HG03565 (cell line): Measurements from ENCODE around the gene SIGLEC10.
A peak's percentile ranks its signal among the peaks of the same experiment; 100 is the strongest.
"Not testable (repeated sequence)": the region's sequence is repeated elsewhere in the genome, so short reads cannot be mapped to it uniquely, and the experiment has no call there.

Experiments
- ATAC-seq: cut with Tn5 transposase; IDR thresholded peaks from one replicate; pipeline ENCODE4 v1.9.1; 2021; ENCODE audit warnings: mild to moderate bottlenecking, moderate library complexity; ENCODE audit not compliant: unreplicated experiment

The SIGLEC10 gene

DNA sequence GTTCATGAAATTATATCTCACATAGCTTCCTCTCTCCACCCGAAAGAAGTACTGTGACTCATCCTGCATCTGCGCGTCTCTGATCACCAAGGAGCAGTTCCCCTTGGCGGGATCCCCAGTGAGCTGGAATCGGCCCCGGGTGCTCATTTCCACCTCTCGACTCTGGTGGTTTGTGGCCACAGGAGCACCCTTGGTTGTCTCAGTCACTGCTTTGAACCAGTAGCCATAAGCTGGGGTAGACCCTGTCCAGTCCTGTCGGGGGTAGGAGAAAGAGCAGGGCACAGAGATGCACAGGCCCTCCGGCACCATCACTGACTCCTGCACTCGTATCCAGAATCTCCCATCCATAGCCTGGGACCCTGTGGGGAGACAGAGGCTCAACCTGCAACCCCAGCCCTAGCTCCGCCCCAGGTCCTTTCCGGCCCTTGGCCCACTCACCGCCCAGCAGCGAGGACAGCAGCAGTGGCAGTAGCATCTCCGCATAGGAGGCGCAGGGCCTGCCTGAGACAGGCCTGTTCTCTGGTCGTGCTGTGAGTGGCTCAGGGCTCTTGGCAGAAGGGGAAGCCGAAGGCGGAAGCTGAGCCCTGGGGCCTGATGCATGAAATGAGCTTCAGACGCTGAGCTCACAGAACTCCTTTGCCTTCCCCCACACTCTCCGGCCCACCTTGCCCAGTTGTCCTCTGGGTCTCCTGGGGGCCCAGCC lies at the start of gene SIGLEC10:
Gene SIGLEC10 (minus strand): TSS at position 536 of the 703 bp plus-strand sequence. CDS start 61 bp downstream, at position 475.
- peak; percentile 50 for ATAC-seq

- ATAC-seq = no peak
Observed at GRCh38 chr19:51466723-51467122, 49.3 kb upstream of the SIGLEC10 start.

GRCh38 chr19:51463976-51464581 lies 46.6 kb upstream of the SIGLEC10 start:
- not testable (repeated sequence) for ATAC-seq

GRCh38 chr19:51462681-51463080 lies 45.2 kb upstream of the SIGLEC10 start:
- no peak for ATAC-seq

DNA sequence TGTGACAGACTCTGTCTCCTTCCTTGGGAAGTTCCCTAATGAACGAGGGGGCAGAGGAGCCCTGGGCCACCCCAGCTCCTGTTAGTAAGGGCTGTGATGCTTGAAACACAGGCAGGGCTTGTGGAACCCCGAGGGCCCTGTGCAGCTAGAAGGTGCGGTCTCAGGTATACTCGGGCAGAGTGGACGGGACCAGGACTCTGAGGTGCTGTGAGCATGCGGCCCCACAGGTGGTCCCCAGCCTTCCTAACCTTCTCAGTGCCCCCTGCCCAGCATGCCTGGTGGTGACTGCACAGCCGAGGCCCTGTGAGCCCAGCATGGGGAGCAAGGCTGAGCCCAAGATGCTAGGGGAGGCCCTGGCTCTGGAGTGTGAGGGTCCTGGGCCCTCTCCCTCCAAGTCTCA lies 44.8 kb upstream of the SIGLEC10 start:
- no peak for ATAC-seq

- no peak for ATAC-seq
Observed at GRCh38 chr19:51461723-51462161, 44.3 kb upstream of the SIGLEC10 start.

DNA sequence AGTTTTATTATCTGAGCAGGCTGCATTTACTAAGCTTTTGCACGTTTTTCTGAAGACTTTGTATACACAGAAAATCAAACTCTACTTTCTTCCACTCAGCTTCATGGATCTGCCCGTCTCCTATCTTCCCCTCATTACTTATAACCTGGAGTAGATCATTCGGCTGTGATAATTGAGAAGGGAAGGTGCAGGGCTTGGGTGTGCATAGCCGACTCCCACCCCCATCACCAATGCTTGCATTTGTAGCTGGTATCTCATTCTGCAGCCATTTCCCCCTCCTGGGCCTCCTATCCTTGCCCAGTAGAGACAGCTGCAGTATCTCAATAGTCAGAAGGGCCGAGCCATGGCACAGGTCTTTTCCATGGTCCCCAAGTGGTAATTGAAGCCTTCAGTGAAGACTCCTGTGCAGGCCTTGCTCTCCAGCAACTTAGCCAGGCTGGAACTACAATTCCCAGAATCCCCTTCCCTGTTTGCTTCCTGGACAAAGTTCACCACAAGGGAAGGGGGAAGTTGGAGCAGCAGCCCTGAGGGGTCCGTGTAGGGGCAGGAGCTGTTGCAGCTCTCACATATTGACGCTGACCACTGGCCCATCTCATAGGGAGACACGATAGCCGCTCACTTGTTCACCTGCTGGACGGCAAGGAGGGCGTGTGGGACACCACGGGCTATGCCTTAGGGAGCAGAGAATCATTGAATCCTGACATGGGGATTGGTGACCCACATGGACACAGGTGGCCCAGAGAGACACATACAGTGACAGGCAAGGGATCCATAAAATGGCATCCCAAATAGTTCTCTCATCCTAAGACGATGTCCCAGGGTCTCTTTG lies 42.9 kb upstream of the SIGLEC10 start:
- ATAC-seq = no peak

GRCh38 chr19:51458899-51459505 lies 41.6 kb upstream of the SIGLEC10 start:
- ATAC-seq = no peak

DNA sequence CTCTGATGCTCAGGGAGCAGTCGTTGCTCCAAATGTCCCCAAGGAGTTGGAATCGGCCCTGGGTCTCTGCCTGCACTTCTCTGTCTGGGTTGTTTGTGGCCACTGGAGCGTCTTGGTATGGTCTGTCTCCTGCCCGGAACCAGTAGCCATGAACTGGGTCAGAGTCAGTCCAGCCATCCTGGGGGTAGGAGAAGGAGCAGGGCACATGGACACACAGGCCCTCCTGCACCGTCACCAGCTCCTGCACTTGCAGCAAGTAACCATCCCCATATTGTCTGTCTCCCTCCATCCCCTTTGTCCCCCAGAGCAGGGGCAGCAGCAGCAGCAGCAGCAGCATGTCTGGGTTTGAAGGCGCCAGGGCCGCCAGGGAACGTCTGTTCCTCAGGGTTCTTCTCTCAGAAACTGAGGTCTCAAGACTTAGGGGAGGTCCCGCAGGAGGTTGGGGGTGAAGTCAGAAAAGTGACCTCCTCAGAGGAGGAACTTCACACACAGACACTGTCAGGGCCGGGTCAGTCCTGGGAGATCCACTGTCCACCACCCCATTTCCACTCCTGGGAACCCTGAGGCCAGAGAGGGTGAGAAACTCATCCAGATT lies 40.7 kb upstream of the SIGLEC10 start, which contains the start of gene SIGLEC8:
Gene SIGLEC8 (minus strand): TSS at position 404 of the 595 bp plus-strand sequence. CDS start 67 bp downstream, at position 337.
- no peak for ATAC-seq

DNA sequence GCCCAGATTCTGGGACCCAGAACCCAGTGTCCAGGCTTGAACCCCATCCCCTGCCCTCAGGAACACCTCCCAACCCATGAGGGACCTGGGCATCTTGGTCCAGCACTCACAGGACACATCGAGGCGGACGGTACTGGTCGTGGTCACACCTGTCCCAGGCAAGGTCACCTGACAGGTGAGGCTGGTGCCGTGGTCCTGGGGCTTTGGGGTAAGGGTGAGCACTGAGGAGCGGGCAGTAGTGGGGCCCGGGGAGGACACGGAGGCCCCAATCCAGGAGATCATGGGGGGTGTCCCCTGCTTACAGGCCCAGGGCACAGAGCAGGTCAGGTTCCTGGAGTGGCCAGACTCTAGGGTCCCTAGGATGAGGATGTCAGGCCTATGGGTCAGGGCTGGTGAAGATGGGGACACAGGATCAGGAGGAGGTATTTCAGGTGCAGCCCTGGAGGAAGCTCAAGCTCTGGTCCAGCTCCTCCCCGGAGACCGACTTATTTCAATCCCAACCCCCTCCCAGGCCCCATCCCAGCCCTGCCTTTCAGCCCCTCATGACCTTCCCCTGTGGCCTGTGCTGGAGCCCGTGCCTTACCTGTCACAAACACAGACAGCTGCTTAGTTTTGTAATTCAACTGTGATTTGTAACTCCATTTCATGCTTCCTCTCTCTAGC lies 40.0 kb upstream of the SIGLEC10 start:
- ATAC-seq = no peak

DNA sequence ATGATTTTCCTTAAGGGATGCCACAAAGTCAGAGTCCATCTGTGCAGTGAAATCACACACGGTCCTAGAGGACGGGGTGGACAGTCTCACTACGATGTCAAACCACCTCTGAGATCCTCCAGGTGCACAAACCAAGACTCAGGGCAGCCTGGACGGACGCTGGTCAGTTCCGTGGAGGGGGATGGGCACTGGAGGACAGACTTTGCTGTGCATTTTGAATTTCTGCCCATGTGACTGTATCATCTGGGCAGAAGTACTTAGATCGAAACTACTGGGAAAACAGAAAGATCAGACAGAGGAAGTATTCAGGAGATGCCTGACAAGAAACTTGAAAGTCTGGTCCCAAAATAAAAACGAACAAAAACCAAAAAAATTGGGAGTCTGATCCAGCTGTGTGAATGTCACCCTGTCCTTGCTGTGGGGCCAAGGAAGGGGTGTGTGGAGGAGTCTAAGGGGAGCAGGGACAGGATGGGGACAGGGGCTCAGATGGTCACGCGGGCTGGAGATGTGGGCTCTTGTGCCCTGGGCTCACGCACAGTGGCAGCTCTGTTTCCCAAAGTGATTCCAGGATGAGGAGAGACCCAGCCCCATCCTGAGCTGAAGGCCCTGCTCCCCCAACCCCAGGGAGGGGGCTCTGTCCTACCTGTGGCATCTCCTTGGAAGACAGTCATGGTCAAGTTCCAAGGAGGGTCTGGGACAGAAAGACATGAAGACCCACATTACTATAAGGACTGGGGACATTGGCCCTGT lies 39.3 kb upstream of the SIGLEC10 start:
- no peak for ATAC-seq

DNA sequence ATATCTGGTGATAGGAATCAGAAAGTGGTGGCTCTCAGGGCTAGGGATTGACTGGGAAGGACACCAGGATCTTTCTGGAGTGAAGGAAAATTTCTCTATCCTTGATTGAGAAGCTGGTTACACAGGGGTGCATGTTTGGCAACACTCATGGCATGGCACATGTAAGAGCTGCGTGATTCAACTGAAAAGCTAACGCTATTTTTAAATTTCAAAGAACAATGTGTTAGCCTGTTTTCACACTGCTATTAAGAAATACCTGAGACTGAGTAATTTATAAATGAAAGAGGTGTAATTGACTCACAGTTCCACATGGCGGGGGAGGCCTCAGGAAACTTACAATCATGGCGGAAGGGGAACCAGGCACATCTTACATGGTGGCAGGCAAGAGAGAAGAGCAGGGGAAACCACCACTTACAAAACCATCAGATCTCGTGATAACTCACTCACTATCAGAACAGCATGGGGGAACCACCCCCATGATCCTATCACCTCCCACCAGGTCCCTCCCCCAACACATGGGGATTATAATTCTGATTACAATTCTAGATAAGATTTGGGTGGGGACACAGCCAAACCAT lies 33.4 kb upstream of the SIGLEC10 start:
- ATAC-seq = no peak

DNA sequence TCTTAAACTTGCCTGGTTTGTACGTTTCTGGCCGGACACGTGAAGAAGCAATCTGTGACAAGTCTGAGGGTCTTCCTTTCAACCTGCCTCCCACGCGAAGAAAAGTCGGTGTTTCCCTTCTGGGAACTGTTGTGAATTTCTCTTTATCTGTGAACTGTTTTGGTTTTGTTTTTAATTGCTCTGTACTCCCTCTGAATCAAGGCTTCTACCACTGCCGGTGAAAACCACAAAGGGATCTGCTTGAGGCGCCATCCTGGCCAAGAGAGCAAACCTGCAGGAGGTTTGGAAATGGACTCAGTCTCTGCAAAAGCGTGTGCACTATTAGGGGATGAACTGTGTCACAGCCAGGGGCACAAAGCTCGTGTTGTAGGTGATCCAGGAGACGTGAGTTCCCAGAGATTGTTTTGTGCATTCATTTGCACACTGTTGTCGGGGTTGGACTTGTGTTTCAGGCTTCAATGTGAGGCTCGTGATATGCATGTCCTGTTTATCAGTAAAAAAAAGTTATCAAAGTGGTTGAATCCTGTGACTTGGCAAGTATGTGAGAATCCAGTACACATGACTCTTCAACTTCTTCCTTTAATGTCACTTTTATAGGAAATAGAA lies 31.1 kb upstream of the SIGLEC10 start:
- ATAC-seq = no peak

- no peak for ATAC-seq
Observed at GRCh38 chr19:51448011-51448410, 30.6 kb upstream of the SIGLEC10 start.

- not testable (repeated sequence) for ATAC-seq
Observed at GRCh38 chr19:51447510-51447909, 30.1 kb upstream of the SIGLEC10 start.

- peak; percentile 80 for ATAC-seq
Observed at GRCh38 chr19:51441410-51442390, 24.3 kb upstream of the SIGLEC10 start.

DNA sequence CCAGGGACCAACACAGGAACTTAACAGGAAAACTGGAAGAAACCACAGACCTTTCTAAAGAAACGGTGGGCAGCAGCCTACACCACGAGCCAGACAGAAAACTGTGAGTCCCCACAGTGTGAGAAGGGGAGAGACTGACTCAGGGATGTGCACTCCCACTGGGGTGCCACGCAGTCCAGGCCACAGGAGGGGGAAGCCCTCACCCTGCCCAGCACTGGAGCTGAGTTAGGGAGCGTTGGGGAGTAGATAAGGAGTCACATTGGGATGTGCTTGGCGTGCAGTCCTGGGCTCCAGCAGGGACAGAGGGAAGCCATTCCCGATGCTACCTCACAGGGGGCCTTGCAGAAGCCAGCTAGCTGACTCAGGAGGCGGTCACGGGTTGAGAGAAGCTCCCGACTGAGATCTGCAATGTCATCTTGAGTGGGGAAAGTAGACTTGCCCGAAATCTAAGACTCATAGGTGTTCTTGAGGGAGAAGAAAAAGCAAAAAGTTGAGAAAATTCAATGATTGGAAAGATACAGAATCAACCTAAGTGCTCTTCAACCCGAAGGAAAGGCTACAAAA lies 23.5 kb upstream of the SIGLEC10 start:
- no peak for ATAC-seq
